ENCODE measurements around the gene TNFSF11.
A peak's percentile ranks its signal among the peaks of the same experiment; 100 is the strongest.

Gene TNFSF11

DNA sequence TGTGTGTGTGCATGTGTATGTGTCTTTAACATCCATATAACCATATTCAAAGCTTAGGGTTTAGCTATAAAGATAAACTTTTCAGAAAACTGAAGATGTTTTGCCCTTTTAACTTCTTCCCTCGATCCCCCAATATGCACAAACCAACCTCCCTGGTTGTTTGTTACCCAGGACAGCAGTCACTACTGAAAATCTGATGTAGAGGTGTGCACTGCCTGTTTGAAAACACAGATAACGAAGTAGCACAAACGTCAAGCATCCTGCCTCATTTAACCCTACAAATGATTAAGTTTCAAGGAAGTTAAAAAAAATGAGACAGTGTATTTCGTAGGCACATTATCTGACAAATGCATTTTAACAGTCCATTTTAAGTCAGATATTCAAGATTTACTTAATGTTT is 3.6 kb downstream of the TNFSF11 start:
- no peak overlapping the region for H3K27ac Mint-ChIP-seq
- peaks cover 56% of the 10 kb centered on the region for H3K27me3 Mint-ChIP-seq
- no peak for DNase-seq
- H3K36me3 Mint-ChIP-seq (ENCODE audit: low read depth) = peaks cover 4% of the 10 kb centered on the region
- no peak for ATAC-seq
- H3K4me1 Mint-ChIP-seq = peaks cover 36% of the 10 kb centered on the region
- H3K4me3 Mint-ChIP-seq = peak overlapping the region; percentile 25
- H3K9me3 Mint-ChIP-seq = peaks cover 2% of the 10 kb centered on the region

GRCh38 chr13:42580644-42581043 is 6.7 kb downstream of the TNFSF11 start:
- ATAC-seq (no peak), DNase-seq (no peak)
- H3K4me3 Mint-ChIP-seq = no peak overlapping the region
- H3K27ac Mint-ChIP-seq = no peak overlapping the region
- H3K36me3 Mint-ChIP-seq (ENCODE audit: low read depth) = peaks cover 4% of the 10 kb centered on the region
- H3K27me3 Mint-ChIP-seq = peaks cover 44% of the 10 kb centered on the region
- no peaks in the 10 kb centered on the region for H3K9me3 Mint-ChIP-seq
- H3K4me1 Mint-ChIP-seq = peaks cover 19% of the 10 kb centered on the region

DNA sequence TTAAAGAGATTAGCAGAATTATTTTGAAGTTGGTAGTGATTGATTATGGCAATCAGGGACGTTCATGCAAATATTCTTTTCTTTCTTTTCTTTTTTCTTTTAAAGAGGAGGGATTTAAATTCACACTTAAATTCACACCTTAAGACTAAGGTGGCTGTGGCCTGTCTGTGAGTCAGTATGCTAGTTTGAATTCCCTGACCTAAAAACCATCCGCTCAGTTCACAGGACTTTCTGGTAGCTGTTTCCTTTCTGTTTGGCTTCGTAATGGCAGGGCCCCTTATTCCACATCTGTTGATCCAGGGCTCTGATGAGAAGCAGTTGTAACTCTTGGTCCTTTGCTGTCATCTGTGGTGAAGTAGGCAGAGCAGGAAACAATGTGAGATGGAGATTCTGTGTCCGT is 7.5 kb downstream of the TNFSF11 start:
- ATAC-seq (peak; percentile 24), DNase-seq (no peak)
- H3K4me1 Mint-ChIP-seq = peaks cover 11% of the 10 kb centered on the region
- H3K27ac Mint-ChIP-seq = no peak overlapping the region
- no peaks in the 10 kb centered on the region for H3K9me3 Mint-ChIP-seq
- H3K36me3 Mint-ChIP-seq (ENCODE audit: low read depth) = peaks cover 5% of the 10 kb centered on the region
- H3K27me3 Mint-ChIP-seq = peaks cover 38% of the 10 kb centered on the region
- no peak overlapping the region for H3K4me3 Mint-ChIP-seq

- no peak overlapping the region for H3K4me3 Mint-ChIP-seq
- H3K4me1 Mint-ChIP-seq = no peaks in the 10 kb centered on the region
- H3K27ac Mint-ChIP-seq = no peak overlapping the region
- DNase-seq (no peak), ATAC-seq (no peak)
- H3K9me3 Mint-ChIP-seq = no peaks in the 10 kb centered on the region
- peaks cover 7% of the 10 kb centered on the region for H3K27me3 Mint-ChIP-seq
- peaks cover 4% of the 10 kb centered on the region for H3K36me3 Mint-ChIP-seq (ENCODE audit: low read depth)
These were observed 17.6 kb downstream of the TNFSF11 start for GRCh38 chr13:42591602-42592001.

- H3K4me1 Mint-ChIP-seq = no peaks in the 10 kb centered on the region
- H3K27me3 Mint-ChIP-seq = peaks cover 7% of the 10 kb centered on the region
- ATAC-seq (no peak), DNase-seq (no peak)
- peaks cover 4% of the 10 kb centered on the region for H3K36me3 Mint-ChIP-seq (ENCODE audit: low read depth)
- no peak overlapping the region for H3K4me3 Mint-ChIP-seq
- H3K9me3 Mint-ChIP-seq = no peaks in the 10 kb centered on the region
- H3K27ac Mint-ChIP-seq = no peak overlapping the region
These were observed 19.3 kb downstream of the TNFSF11 start for GRCh38 chr13:42592915-42593900.

DNA sequence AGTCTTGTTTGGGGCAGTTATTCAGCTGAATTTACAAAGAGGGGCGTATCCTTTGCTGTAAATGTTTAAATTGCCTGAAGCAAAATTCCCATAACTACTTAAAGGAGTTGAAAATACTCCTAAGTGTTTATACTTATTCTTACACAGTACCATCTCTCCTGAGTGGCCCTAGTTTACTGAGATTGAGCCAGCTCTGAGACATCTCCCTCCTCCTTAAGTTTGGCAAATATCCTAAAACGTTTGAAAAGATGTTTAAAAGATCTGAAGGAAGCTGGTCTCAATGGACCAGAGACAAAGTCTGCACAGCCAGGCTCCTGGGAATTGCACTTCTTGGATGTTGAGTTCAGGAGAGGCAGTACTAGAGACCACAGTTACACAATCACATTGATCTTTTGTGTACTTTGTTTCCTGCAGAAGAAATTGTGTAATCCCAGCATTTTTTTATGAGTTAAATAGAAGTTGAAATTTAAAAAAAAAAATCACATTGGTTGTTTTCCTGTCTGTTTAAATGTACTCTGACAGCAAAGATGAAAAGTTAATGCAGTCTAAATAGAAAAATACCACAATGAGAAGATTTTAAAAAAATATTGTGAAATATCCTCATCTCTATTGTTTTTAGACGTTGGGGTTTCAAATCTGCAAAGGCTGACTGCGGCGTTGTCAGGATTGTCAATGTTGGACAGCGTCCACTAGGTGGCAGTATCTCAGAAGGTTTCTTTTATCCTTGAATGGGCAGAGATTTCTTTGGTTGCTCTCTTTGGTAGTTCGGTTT is 20.7 kb downstream of the TNFSF11 start:
- DNase-seq = peak; percentile 48

GRCh38 chr13:42595253-42595571 is 21.3 kb downstream of the TNFSF11 start:
- Mint-ChIP-seq H3K27ac (no peak overlapping the region), H3K4me1 (peaks cover 10% of the 10 kb centered on the region), H3K36me3 (ENCODE audit: low read depth) (peaks cover 2% of the 10 kb centered on the region), H3K4me3 (no peak overlapping the region), H3K9me3 (no peaks in the 10 kb centered on the region), H3K27me3 (peaks cover 3% of the 10 kb centered on the region)
- DNase-seq (no peak), ATAC-seq (no peak)

More for the DNA sequence above, 20.7 kb downstream of the TNFSF11 start:
- no peak for ATAC-seq
- peaks cover 4% of the 10 kb centered on the region for H3K4me1 Mint-ChIP-seq
- H3K27ac Mint-ChIP-seq = no peak overlapping the region
- H3K36me3 Mint-ChIP-seq (ENCODE audit: low read depth) = peaks cover 2% of the 10 kb centered on the region
- no peaks in the 10 kb centered on the region for H3K9me3 Mint-ChIP-seq
- H3K4me3 Mint-ChIP-seq = no peak overlapping the region
- peaks cover 3% of the 10 kb centered on the region for H3K27me3 Mint-ChIP-seq

- DNase-seq (no peak), ATAC-seq (no peak)
- Mint-ChIP-seq H3K9me3 (no peaks in the 10 kb centered on the region), H3K4me3 (no peak overlapping the region), H3K36me3 (ENCODE audit: low read depth) (peaks cover 12% of the 10 kb centered on the region), H3K4me1 (peaks cover 27% of the 10 kb centered on the region), H3K27me3 (peaks cover 3% of the 10 kb centered on the region), H3K27ac (no peak overlapping the region)
These were observed 23.6 kb downstream of the TNFSF11 start for GRCh38 chr13:42597505-42597904.

- Mint-ChIP-seq H3K36me3 (ENCODE audit: low read depth) (peaks cover 10% of the 10 kb centered on the region), H3K27ac (peak overlapping the region; percentile 83), H3K4me3 (peak overlapping the region; percentile 6), H3K9me3 (no peaks in the 10 kb centered on the region), H3K4me1 (peaks cover 27% of the 10 kb centered on the region), H3K27me3 (no peaks in the 10 kb centered on the region)
- no peak for DNase-seq
- peak; percentile 92 for ATAC-seq
These were observed 27.0 kb downstream of the TNFSF11 start for GRCh38 chr13:42600943-42601342.

DNA sequence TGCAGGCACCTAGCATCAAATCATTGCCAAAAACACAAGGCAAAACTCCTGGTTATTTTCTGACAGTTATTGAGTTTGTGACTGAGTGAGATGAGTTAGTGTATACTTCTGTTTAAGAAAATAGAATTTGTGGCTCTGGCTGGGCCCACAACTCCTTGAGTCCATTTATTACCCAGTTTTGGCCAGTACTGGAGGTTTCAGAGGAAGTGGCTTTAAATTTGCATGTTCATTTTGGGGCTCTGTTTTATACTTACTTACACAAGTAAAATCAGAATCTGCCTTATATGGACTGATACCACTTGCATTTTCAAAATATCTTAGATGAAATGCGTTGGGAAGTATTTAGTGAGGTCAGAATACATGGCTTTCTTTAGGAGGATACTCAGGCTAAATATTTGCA is 29.0 kb downstream of the TNFSF11 start:
- Mint-ChIP-seq H3K36me3 (ENCODE audit: low read depth) (peaks cover 17% of the 10 kb centered on the region), H3K27me3 (no peaks in the 10 kb centered on the region), H3K4me1 (peaks cover 27% of the 10 kb centered on the region), H3K9me3 (no peaks in the 10 kb centered on the region), H3K4me3 (no peak overlapping the region), H3K27ac (no peak overlapping the region)
- DNase-seq (no peak), ATAC-seq (no peak)

DNA sequence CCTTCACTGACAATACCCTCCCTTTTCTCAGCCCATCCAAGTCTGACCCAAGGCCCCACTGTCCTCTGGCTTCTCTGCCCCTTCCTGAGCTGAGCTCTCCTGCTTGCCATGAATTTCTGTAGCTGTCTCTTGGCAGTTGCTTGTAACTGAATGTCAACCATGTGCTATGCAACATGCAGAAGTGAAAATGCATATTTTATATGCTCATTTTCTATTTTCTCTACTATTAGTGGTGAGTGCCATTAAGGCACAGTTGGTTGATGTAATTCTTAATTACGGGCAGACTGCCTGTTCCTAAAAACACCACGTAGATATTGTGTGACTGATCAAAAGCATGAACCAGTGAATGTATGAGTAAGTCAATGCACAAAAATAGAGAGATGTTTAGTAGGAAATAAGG is 29.6 kb downstream of the TNFSF11 start:
- peaks cover 26% of the 10 kb centered on the region for H3K4me1 Mint-ChIP-seq
- no peak for DNase-seq
- no peak overlapping the region for H3K27ac Mint-ChIP-seq
- H3K9me3 Mint-ChIP-seq = no peaks in the 10 kb centered on the region
- H3K36me3 Mint-ChIP-seq (ENCODE audit: low read depth) = peaks cover 17% of the 10 kb centered on the region
- no peak for ATAC-seq
- H3K27me3 Mint-ChIP-seq = no peaks in the 10 kb centered on the region
- no peak overlapping the region for H3K4me3 Mint-ChIP-seq

DNA sequence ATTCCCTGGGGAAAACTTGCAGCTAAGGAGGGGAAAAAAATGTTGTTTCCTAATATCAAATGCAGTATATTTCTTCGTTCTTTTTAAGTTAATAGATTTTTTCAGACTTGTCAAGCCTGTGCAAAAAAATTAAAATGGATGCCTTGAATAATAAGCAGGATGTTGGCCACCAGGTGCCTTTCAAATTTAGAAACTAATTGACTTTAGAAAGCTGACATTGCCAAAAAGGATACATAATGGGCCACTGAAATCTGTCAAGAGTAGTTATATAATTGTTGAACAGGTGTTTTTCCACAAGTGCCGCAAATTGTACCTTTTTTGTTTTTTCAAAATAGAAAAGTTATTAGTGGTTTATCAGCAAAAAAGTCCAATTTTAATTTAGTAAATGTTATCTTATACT is 33.6 kb downstream of the TNFSF11 start:
- no peaks in the 10 kb centered on the region for H3K9me3 Mint-ChIP-seq
- H3K36me3 Mint-ChIP-seq (ENCODE audit: low read depth) = peaks cover 7% of the 10 kb centered on the region
- peaks cover 4% of the 10 kb centered on the region for H3K27me3 Mint-ChIP-seq
- H3K27ac Mint-ChIP-seq = no peak overlapping the region
- DNase-seq (no peak), ATAC-seq (no peak)
- no peak overlapping the region for H3K4me3 Mint-ChIP-seq
- no peaks in the 10 kb centered on the region for H3K4me1 Mint-ChIP-seq

- Mint-ChIP-seq H3K36me3 (ENCODE audit: low read depth) (peaks cover 7% of the 10 kb centered on the region), H3K4me1 (no peaks in the 10 kb centered on the region)
These were observed 36.7 kb downstream of the TNFSF11 start for GRCh38 chr13:42610649-42611048.

GRCh38 chr13:42611086-42611779 is 37.3 kb downstream of the TNFSF11 start:
- Mint-ChIP-seq H3K9me3 (no peaks in the 10 kb centered on the region), H3K36me3 (ENCODE audit: low read depth) (peaks cover 5% of the 10 kb centered on the region), H3K4me1 (no peaks in the 10 kb centered on the region), H3K27ac (no peak overlapping the region), H3K4me3 (no peak overlapping the region), H3K27me3 (peaks cover 7% of the 10 kb centered on the region)
- ATAC-seq (no peak), DNase-seq (no peak)

More at GRCh38 chr13:42610649-42611048, 36.7 kb downstream of the TNFSF11 start:
- H3K27ac Mint-ChIP-seq = no peak overlapping the region
- no peak overlapping the region for H3K4me3 Mint-ChIP-seq
- no peaks in the 10 kb centered on the region for H3K9me3 Mint-ChIP-seq
- peaks cover 7% of the 10 kb centered on the region for H3K27me3 Mint-ChIP-seq
- ATAC-seq (no peak), DNase-seq (no peak)

All from activated naive CD8-positive, alpha-beta T cell treated with anti-CD3 and anti-CD28 coated beads, Interleukin-2, amount 50 U/mL, for 24 hours (primary cell).